Heart left ventricle (tissue), 16 donors: ENCODE measurements around the gene CTNS. TPM values are rescaled to one million over a fixed set of nuclear protein-coding genes. Genes with fewer than 3 reads are reported as not detected.

ENCODE experiments used
- ATAC-seq, 4 donors: fragments of 200-7000 bp; cut with Tn5 transposase; one replicate each; pipeline ENCODE4 v1.9.1; 2020 to 2022; ENCODE audit warnings: moderate library complexity in 4 of 4, mild to moderate bottlenecking in 3 of 4, moderate number of reproducible peaks in 1 of 4
- DNase-seq, 5 donors: peaks; one replicate each; pipeline ENCODE4 v3.0.0-alpha.2; 2020
- H3K27ac ChIP-seq, 12 donors: fragments of 200-600 bp; sonication (generic) in 4 of 12; one replicate each; pipeline versions ENCODE4 v1.5.0 to v1.8.0; 2016 to 2022; ENCODE audit warnings: mild to moderate bottlenecking in 2 of 12
- H3K27me3 ChIP-seq, 9 donors: fragments of 200-600 bp; sonication (generic) in 2 of 9; one replicate each; pipeline versions ENCODE4 v1.5.1 to v1.8.0; 2016 to 2022; ENCODE audit warnings: mild to moderate bottlenecking in 3 of 9
- H3K36me3 ChIP-seq, 9 donors: fragments of 200-600 bp; sonication (generic) in 2 of 9; one replicate each; pipeline versions ENCODE4 v1.5.0 to v1.8.0; 2018 to 2022; ENCODE audit warnings: mild to moderate bottlenecking in 2 of 9
- H3K4me1 ChIP-seq, 12 donors: fragments of 200-600 bp; sonication (generic) in 4 of 12; one replicate each; pipeline versions ENCODE4 v1.5.0 to v1.8.0; 2016 to 2022; ENCODE audit warnings: mild to moderate bottlenecking in 3 of 12
- H3K4me3 ChIP-seq, 12 donors: fragments of 200-600 bp; sonication (generic) in 4 of 12; one replicate each; pipeline versions ENCODE4 v1.5.0 to v1.8.0; 2017 to 2022; ENCODE audit warnings: mild to moderate bottlenecking in 9 of 12, moderate library complexity in 4 of 12
- H3K9me3 ChIP-seq, 12 donors: fragments of 200-600 bp; sonication (generic) in 4 of 12; one replicate each; pipeline versions ENCODE4 v1.5.0 to v1.8.0; 2016 to 2022; ENCODE audit warnings: mild to moderate bottlenecking in 1 of 12
- POLR2A ChIP-seq, 2 donors: fragments of 450-650 bp; IDR thresholded peaks; one replicate each; pipeline ENCODE4 v1.6.1; 2017; ENCODE audit warnings: antibody characterized with exemption in 2 of 2, mild to moderate bottlenecking in 2 of 2, moderate library complexity in 2 of 2
- WGBS, 4 donors: extraction: QIAGEN DNeasy Blood & Tissue Kit in 2 of 4; methylation state at CpG; one replicate each; pipeline versions ENCODE4 v1.1.5 to v1.1.7; 2013 to 2018; 5-methylcytosine and 5-hydroxymethylcytosine counted together
- intact Hi-C, 10 donors: fragments of 100-400 bp; cut with DNase I; formaldehyde crosslinking; loops; one replicate each; pipeline versions ENCODE4 v1.11.1 to v1.14.2; 2022
- long read RNA-seq, 3 donors: library from polyadenylated mRNA; unstranded; transcript quantifications; one replicate each; pipeline ENCODE4 v2.0.0, GENCODE V29; 2020 to 2021
- polyA plus RNA-seq, 2 donors: library from polyadenylated mRNA; stranded (reverse); fragments of 200-250 nt; gene quantifications; one replicate each; pipeline ENCODE4 v1.2.3, GENCODE V29; 2013
- total RNA-seq, 9 donors: library from RNA; depleted of rRNA in 2 of 9; stranded (reverse); fragments of >200 nt in 2 of 9; fragmentation: NEBNext Ultra II Directional in 3 of 9; extraction: Animal tissue kit (Norgen Biotek cat#: 25700) in 3 of 9; gene quantifications; one replicate each; pipeline versions ENCODE4 v1.1.0 to v1.2.4, GENCODE V29; 2016 to 2023
- TF ChIP-seq, protein P1 (sequence below), 12 donors: fragments of 200-600 bp; sonication (generic) in 4 of 12; IDR thresholded peaks; one replicate each; pipeline versions ENCODE4 v1.5.0 to v1.8.0; 2018 to 2022; ENCODE audit warnings: antibody characterized with exemption in 12 of 12, mild to moderate bottlenecking in 5 of 12
- donor health status: ischemic (EF 13 %, LVEDD 7.1; RV severe dilation, severe dysfunction).
- donor health status: healthy with polysubstance abuse.
- donor health status: DM: no; HTN: yes; CAD: no.
- donor health status: DM: no; HTN: no; CAD: no.
- donor health status: ischemic (EF 25% LVEDD 6.9; RV normal size, moderate dysfunction).
- donor health status: ischemic (EF 25% LVEDD 5.7; RV mildly dilated, moderate dysfunction).
- donor health status: healthy.
- donor health status: DM: yes; HTN: yes; CAD: no.
- donor health status: ischemic (EF 35%, LVEDD 5.7; RV mildly dilated, moderate dysfunction).
- donor health status: nonischemic (EF 11% LVEDD 7.7; RV severe dilation, severe dysfunction).
- donor health status: DM: yes; HTN: yes; CAD: no.
- donor health status: PGD.
- donor health status: ischemic (EF 29% LVEDD 5.4; RV normal size, mild dysfunction).
- donor health status: nonischemic (EF 23%, LVEDD 6.1; RV moderate dilation, normal function).

CTNS gene
- 10 to 100 TPM in 3 of 9 donors, 1 to 10 TPM in 6; 6.2 to 19.0 (median 8.7) TPM for total RNA-seq
- 10 to 100 TPM in 1 of 2 donors, 1 to 10 TPM in 1; 6.8 to 10.9 TPM for polyA plus RNA-seq
- long read RNA-seq, donor 1, partial matches to known transcripts, result 8 of 16 reads
- long read RNA-seq, donor 1, other reads (novel, unspliced or antisense), result 6 of 16 reads
- long read RNA-seq, donor 2, transcript CTNS-201 (12 exons, 2,866 nt), result major isoform, 11 of 36 reads
- long read RNA-seq, donor 2, partial matches to known transcripts, result 9 of 36 reads
- long read RNA-seq, donor 2, other reads (novel, unspliced or antisense), result 16 of 36 reads
- long read RNA-seq, donor 3, partial matches to known transcripts, result 4 of 10 reads
- long read RNA-seq, donor 3, other reads (novel, unspliced or antisense), result 3 of 10 reads

DNA sequence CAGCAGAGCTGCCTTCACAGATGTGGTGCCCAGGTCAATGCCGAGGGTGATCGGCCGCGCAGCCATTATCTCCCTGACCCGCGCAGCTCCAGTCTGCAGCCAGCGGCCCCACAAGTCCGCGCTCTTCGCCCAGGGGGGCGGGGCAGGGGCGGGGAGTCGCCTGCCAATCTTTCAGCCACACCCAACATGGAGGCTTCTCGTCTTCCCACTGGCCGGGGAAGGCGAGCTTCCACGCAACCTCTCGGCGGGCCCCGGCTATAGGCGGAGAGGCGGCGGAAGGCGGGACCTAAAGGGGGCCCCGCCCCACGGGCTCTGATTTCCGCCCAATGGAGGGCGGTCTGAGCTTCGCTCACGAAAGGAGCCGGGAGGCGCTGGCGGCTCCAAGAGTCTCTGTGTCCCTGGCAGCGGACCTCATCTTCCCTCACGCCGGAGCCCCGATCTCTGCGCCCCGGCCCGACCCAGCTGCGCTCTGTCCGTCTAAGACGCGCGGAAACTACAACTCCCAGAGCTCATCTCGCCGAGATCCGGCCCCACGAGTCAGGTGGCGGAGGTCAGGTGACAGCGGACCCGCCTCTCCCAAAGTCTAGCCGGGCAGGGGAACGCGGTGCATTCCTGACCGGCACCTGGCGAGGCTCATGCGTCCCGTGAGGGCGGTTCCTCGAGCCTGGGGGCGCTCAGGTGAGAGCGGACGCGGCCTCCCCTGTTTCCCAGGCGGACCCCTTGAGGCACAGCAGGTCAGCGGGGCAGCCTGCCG lies at the start of gene CTNS, which contains the start of gene SHPK:
CTNS (plus strand) TSS at position 607 of the 754 bp plus-strand sequence. CDS start 3,447 bp downstream, outside the sequence.
SHPK (minus strand) TSS at position 97 of the 754 bp plus-strand sequence; CDS start at position 66, 31 bp downstream.
- 0 to 1% (median 0%) methylated on average over 30 to 68 of the region's 68 CpGs for WGBS, 4 donors
- H3K4me1 ChIP-seq, result peaks cover 0 to 54% (median 33%) of the 10 kb centered on the region in 12 donors
- no peaks in the 10 kb centered on the region for H3K27me3 ChIP-seq
- H3K27ac ChIP-seq, result peak within 1 kb of the TSS; percentile 93 to 99 (median 96)
- TF ChIP-seq, protein P1, sequence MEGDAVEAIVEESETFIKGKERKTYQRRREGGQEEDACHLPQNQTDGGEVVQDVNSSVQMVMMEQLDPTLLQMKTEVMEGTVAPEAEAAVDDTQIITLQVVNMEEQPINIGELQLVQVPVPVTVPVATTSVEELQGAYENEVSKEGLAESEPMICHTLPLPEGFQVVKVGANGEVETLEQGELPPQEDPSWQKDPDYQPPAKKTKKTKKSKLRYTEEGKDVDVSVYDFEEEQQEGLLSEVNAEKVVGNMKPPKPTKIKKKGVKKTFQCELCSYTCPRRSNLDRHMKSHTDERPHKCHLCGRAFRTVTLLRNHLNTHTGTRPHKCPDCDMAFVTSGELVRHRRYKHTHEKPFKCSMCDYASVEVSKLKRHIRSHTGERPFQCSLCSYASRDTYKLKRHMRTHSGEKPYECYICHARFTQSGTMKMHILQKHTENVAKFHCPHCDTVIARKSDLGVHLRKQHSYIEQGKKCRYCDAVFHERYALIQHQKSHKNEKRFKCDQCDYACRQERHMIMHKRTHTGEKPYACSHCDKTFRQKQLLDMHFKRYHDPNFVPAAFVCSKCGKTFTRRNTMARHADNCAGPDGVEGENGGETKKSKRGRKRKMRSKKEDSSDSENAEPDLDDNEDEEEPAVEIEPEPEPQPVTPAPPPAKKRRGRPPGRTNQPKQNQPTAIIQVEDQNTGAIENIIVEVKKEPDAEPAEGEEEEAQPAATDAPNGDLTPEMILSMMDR (IDR thresholded peaks at IDR 0.05), result peak in 2 of 12 donors; percentile 8 to 17
- peak; percentile 25 to 76 for TF ChIP-seq POLR2A (IDR thresholded peaks at IDR 0.05)
- H3K4me3 ChIP-seq, result peak within 1 kb of the TSS; percentile 78 to 100 (median 98)
- intact Hi-C loops, result loop anchor here in 5 of 10 donors (1.0 to 10.0 kb wide), 4 partner anchors 32 to 588 kb away; partner anchors contain the start of genes EMC6 (in 2 of the 5) and TAX1BP3 (in 2 of the 5)
- H3K9me3 ChIP-seq, result no peaks in the 10 kb centered on the region
- ATAC-seq (peak; percentile 98 to 99 (median 98)), DNase-seq (peak; percentile 97 to 98 (median 98))
- peaks cover 0 to 28% (median 3%) of the 10 kb centered on the region in 9 donors for H3K36me3 ChIP-seq

DNA sequence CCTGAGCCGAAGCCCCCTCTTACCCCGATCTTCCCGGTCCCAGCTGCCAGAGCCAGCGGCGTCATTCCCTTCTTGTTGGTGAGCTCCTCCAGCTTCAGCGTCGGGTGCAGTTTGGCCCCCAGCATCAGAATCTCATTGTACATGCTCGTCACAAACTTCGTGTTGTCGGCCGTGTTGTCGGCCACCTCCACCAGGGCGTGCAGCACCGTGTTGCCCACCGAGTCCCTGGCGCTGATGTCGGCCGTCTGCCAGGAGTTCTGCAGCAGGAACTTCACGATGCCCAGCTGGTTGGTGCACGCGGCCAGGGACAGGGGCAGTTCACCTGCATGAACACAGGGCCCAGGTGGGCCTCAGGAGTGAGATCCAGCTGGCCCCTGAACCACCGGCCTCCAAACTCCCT lies 46.8 kb upstream of the CTNS start:
- H3K27ac ChIP-seq, result no peak overlapping the region
- no peak overlapping the region for H3K4me3 ChIP-seq
- H3K36me3 ChIP-seq, result peaks cover 3 to 72% (median 60%) of the 10 kb centered on the region in 9 donors
- peaks cover 0 to 14% (median 5%) of the 10 kb centered on the region in 12 donors for H3K4me1 ChIP-seq
- intact Hi-C loops, result loop anchor here in 1 of 10 donors (5.0 kb wide), 1 partner anchor 47 kb away; no protein-coding TSS in a partner anchor
- H3K9me3 ChIP-seq, result no peaks in the 10 kb centered on the region
- ATAC-seq (no peak), DNase-seq (no peak)
- TF ChIP-seq, protein P1 (IDR thresholded peaks at IDR 0.05), result no peak
- no peak for TF ChIP-seq POLR2A (IDR thresholded peaks at IDR 0.05)
- H3K27me3 ChIP-seq, result no peaks in the 10 kb centered on the region
- 96 to 98% (median 97%) methylated on average over 21 to 22 of the region's 22 CpGs for WGBS, 4 donors

DNA sequence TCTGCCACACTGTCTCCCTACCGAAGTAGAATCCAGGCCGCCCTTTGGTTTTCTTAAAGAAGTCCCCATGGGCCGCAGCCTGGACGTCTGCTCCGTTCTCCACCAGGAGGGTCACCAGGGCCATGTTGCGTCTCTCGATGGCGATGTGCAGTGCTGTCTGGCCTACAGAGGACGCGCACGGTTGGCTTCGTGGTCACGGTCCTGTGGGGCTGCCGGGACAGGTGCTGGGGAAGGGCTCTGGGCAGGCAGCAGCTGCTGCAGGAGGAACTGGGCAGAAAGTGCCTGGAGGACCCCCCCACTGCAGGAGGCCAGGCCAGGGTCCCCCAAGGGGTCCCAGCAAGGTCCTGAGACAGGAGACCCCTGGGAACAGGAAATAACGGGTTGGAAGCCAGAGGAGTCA lies 46.3 kb upstream of the CTNS start:
- 90 to 95% (median 93%) methylated on average over 15 of the region's 15 CpGs for WGBS, 4 donors
- no peak overlapping the region for H3K27ac ChIP-seq
- TF ChIP-seq, protein P1 (IDR thresholded peaks at IDR 0.05), result no peak
- no peak for TF ChIP-seq POLR2A (IDR thresholded peaks at IDR 0.05)
- no peaks in the 10 kb centered on the region for H3K9me3 ChIP-seq
- ATAC-seq, result no peak
- intact Hi-C loops, result loop anchor here in 1 of 10 donors (5.0 kb wide), 1 partner anchor 48 kb away; no protein-coding TSS in a partner anchor
- H3K4me3 ChIP-seq, result no peak overlapping the region
- no peaks in the 10 kb centered on the region for H3K27me3 ChIP-seq
- peaks cover 0 to 18% (median 6%) of the 10 kb centered on the region in 12 donors for H3K4me1 ChIP-seq
- peaks cover 3 to 70% (median 55%) of the 10 kb centered on the region in 9 donors for H3K36me3 ChIP-seq
- DNase-seq, result no peak
